SK-N-SH treated with all-trans-retinoic acid at 6 μM for 48 hours (cell line): ENCODE measurements around the gene PSMA7.

Experiments
- ATAC-seq: fragments of 200-7000 bp; cut with Tn5 transposase; 3 replicates; pipeline ENCODE4 v1.9.1; 2020; ENCODE audit warnings: mild to moderate bottlenecking, moderate library complexity
- ARNTL ChIP-seq: fragments of 450-650 bp; formaldehyde crosslinking; IDR thresholded peaks from 2 replicates; pipeline ENCODE4 v1.5.0; 2020; ENCODE audit warnings: low read depth, mild to moderate bottlenecking, moderate library complexity, borderline replicate concordance
- BACH2 ChIP-seq: fragments of 250-450 bp; sonication (Bioruptor Pico); IDR thresholded peaks from 2 replicates; pipeline ENCODE4 v1.9.0; 2021; ENCODE audit warnings: mild to moderate bottlenecking, borderline replicate concordance
- CREB5 ChIP-seq: fragments of 250-450 bp; sonication (Bioruptor Pico); IDR thresholded peaks from 2 replicates; pipeline ENCODE4 v1.5.1; 2020; ENCODE audit warnings: low read depth, mild to moderate bottlenecking, moderate library complexity
- CSDC2 ChIP-seq: fragments of 250-450 bp; sonication (Bioruptor Pico); IDR thresholded peaks from 2 replicates; pipeline ENCODE4 v1.5.0; 2020; ENCODE audit warnings: mild to moderate bottlenecking, moderate library complexity
- ESRRG ChIP-seq: fragments of 250-450 bp; sonication (Bioruptor Pico); IDR thresholded peaks from 2 replicates; pipeline ENCODE4 v1.6.1; 2021; ENCODE audit warnings: mild to moderate bottlenecking
- GLIS3 ChIP-seq: fragments of 250-450 bp; sonication (Bioruptor Pico); IDR thresholded peaks from 2 replicates; pipeline ENCODE4 v1.5.0; 2020; ENCODE audit warnings: mild to moderate bottlenecking, moderate library complexity
- OSR1 ChIP-seq: fragments of 250-450 bp; sonication (Bioruptor Pico); IDR thresholded peaks from 2 replicates; pipeline ENCODE4 v1.8.0; 2022; ENCODE audit warnings: moderate library complexity, mild to moderate bottlenecking, inconsistent platforms
- POU6F1 ChIP-seq: fragments of 250-450 bp; sonication (Bioruptor Pico); IDR thresholded peaks from 2 replicates; pipeline ENCODE4 v1.8.0; 2021; ENCODE audit warnings: low read depth, mild to moderate bottlenecking, moderate library complexity, borderline replicate concordance
- RARB ChIP-seq: fragments of 250-450 bp; sonication (Bioruptor Pico); IDR thresholded peaks from 2 replicates; pipeline ENCODE4 v1.8.0; 2021; ENCODE audit warnings: mild to moderate bottlenecking, moderate library complexity
- SNAI2 ChIP-seq: fragments of 250-450 bp; sonication (Bioruptor Pico); IDR thresholded peaks from 2 replicates; pipeline ENCODE4 v1.5.0; 2020; ENCODE audit warnings: mild to moderate bottlenecking, moderate library complexity
- TCF4 ChIP-seq: fragments of 250-450 bp; sonication (Bioruptor Pico); IDR thresholded peaks from 2 replicates; pipeline ENCODE4 v1.8.0; 2021; ENCODE audit warnings: mild to moderate bottlenecking, moderate library complexity, borderline replicate concordance
- TOX ChIP-seq: fragments of 250-450 bp; sonication (Bioruptor Pico); IDR thresholded peaks from 2 replicates; pipeline ENCODE4 v1.8.0; 2021; ENCODE audit warnings: mild to moderate bottlenecking, moderate library complexity, borderline replicate concordance
- TSHZ2 ChIP-seq: fragments of 250-450 bp; sonication (Bioruptor Pico); IDR thresholded peaks from 2 replicates; pipeline ENCODE4 v1.5.0; 2020; ENCODE audit warnings: mild to moderate bottlenecking, moderate library complexity
- ZC3H10 ChIP-seq: fragments of 250-450 bp; sonication (Bioruptor Pico); IDR thresholded peaks from 2 replicates; pipeline ENCODE4 v1.5.1; 2021; ENCODE audit warnings: mild to moderate bottlenecking, moderate library complexity
- ZFP30 ChIP-seq: fragments of 450-650 bp; formaldehyde crosslinking; IDR thresholded peaks from 2 replicates; pipeline ENCODE4 v1.5.0; 2022; ENCODE audit warnings: mild to moderate bottlenecking, moderate library complexity
- ZNF565 ChIP-seq: fragments of 450-650 bp; formaldehyde crosslinking; conservative IDR thresholded peaks from 2 replicates; pipeline ENCODE4 v1.5.0; 2020; ENCODE audit warnings: low read depth, mild to moderate bottlenecking, moderate library complexity
- ZNF70 ChIP-seq: fragments of 450-650 bp; formaldehyde crosslinking; IDR thresholded peaks from 2 replicates; pipeline ENCODE4 v1.5.0; 2020; ENCODE audit warnings: mild to moderate bottlenecking, moderate library complexity
- ZNF8 ChIP-seq: fragments of 450-650 bp; formaldehyde crosslinking; IDR thresholded peaks from 2 replicates; pipeline ENCODE4 v1.5.0; 2020; ENCODE audit warnings: mild to moderate bottlenecking, moderate library complexity

Gene PSMA7

GRCh38 chr20:62121776-62122653 is 21.2 kb downstream of the PSMA7 start, which contains the start of gene LSM14B:
Gene LSM14B, plus strand, starts transcription at chr20:62122475. Its CDS starts 192 bp downstream, at chr20:62122667.
- TF ChIP-seq POU6F1 = no peak
- no peak for TF ChIP-seq CREB5
- TF ChIP-seq OSR1 (CRISPR knock-in tag) = no peak
- TF ChIP-seq ZFP30 = no peak
- no peak for TF ChIP-seq ZNF565 (CRISPR knock-in tag)
- TF ChIP-seq CSDC2 = no peak
- TF ChIP-seq, all 23 proteins: peak for 0

GRCh38 chr20:62120990-62121775 is 22.0 kb downstream of the PSMA7 start:
- TF ChIP-seq CSDC2 = no peak
- no peak for TF ChIP-seq ARNTL (CRISPR knock-in tag)
- no peak for TF ChIP-seq ZC3H10 (CRISPR knock-in tag)
- TF ChIP-seq GLIS3 = no peak
- no peak for TF ChIP-seq SNAI2 (CRISPR knock-in tag)
- no peak for TF ChIP-seq ZNF8 (CRISPR knock-in tag)
- peak; percentile 16 for ATAC-seq

More at GRCh38 chr20:62121776-62122653, 21.2 kb downstream of the PSMA7 start, which contains the start of gene LSM14B:
- ATAC-seq = peak; percentile 83

GRCh38 chr20:62120365-62120762 is 22.8 kb downstream of the PSMA7 start:
- TF ChIP-seq ZNF8 (CRISPR knock-in tag) (no peak), RARB (CRISPR knock-in tag) (no peak), OSR1 (CRISPR knock-in tag) (no peak), TOX (CRISPR knock-in tag) (no peak), ZNF565 (CRISPR knock-in tag) (no peak), SNAI2 (CRISPR knock-in tag) (no peak), GLIS3 (no peak), CSDC2 (no peak), ESRRG (CRISPR knock-in tag) (no peak), TSHZ2 (CRISPR knock-in tag) (no peak), ARNTL (CRISPR knock-in tag) (no peak), ZNF70 (CRISPR knock-in tag) (no peak), BACH2 (CRISPR knock-in tag) (no peak), CREB5 (no peak), TCF4 (CRISPR knock-in tag) (no peak)
- TF ChIP-seq, all 23 proteins: peak for 0
- no peak for ATAC-seq
